Activated B cell treated with CpG ODN at 0.5 μM for 24 hours (primary cell): Measurements from ENCODE around the gene CSNK1D. TPM values are rescaled to one million over a fixed set of nuclear protein-coding genes. Genes with fewer than 3 reads are reported as not detected.

ENCODE experiments used
- ATAC-seq: fragments of 200-7000 bp; cut with Tn5 transposase; one replicate; pipeline ENCODE4 v1.10.0; 2021; ENCODE audit warnings: low read depth, mild to moderate bottlenecking, moderate library complexity
- CTCF ChIA-PET: fragments of 350-600 bp; sonication (Branson Sonifier 250); formaldehyde crosslinking; loops from one replicate; lab custom pipeline; 2021; ENCODE audit warnings: antibody characterized with exemption; lab: Charles Lee
- POLR2A ChIA-PET: fragments of 350-600 bp; sonication (Branson Sonifier 250); formaldehyde crosslinking; loops from one replicate; lab custom pipeline; 2021; ENCODE audit warnings: antibody characterized with exemption; lab: Charles Lee
- DNase-seq: peaks from one replicate; pipeline ENCODE4 v3.0.0; 2022
- H3K27ac Mint-ChIP-seq: one replicate; pipeline ENCODE4 v1.8.0; 2020; ENCODE audit warnings: mixed read lengths
- H3K27me3 Mint-ChIP-seq: one replicate; pipeline ENCODE4 v1.8.0; 2021; ENCODE audit warnings: mixed read lengths
- H3K36me3 Mint-ChIP-seq: one replicate; pipeline ENCODE4 v1.8.0; 2021; ENCODE audit warnings: low read depth, mixed read lengths
- H3K4me1 Mint-ChIP-seq: one replicate; pipeline ENCODE4 v1.8.0; 2021; ENCODE audit warnings: mixed read lengths
- H3K4me3 Mint-ChIP-seq: one replicate; pipeline ENCODE4 v1.8.0; 2020; ENCODE audit warnings: mild to moderate bottlenecking, mixed read lengths
- H3K9me3 Mint-ChIP-seq: one replicate; pipeline ENCODE4 v1.8.0; 2020; ENCODE audit warnings: mixed read lengths
- intact Hi-C: fragments of 100-400 bp; cut with micrococcal nuclease; formaldehyde crosslinking; loops from one replicate; pipeline ENCODE4 v1.15.1; 2024
- total RNA-seq: library from RNA; stranded (reverse); gene quantifications from 2 replicates; pipeline ENCODE4 v1.2.3, GENCODE V29; 2022
- TF ChIP-seq, protein P1 (sequence below): fragments of 200-600 bp; IDR thresholded peaks from one replicate; pipeline ENCODE4 v1.8.0; 2022; ENCODE audit warnings: antibody characterized with exemption, mild to moderate bottlenecking

Gene CSNK1D
- total RNA-seq, 1 donor from 2014 or later = 170 TPM

GRCh38 chr17:82281502-82282238 is 8.2 kb upstream of the CSNK1D start:
- Mint-ChIP-seq H3K9me3 (no peaks in the 10 kb centered on the region), H3K4me3 (no peak overlapping the region), H3K4me1 (peaks cover 2% of the 10 kb centered on the region), H3K27ac (no peak overlapping the region), H3K27me3 (peaks cover 2% of the 10 kb centered on the region), H3K36me3 (no peaks in the 10 kb centered on the region)
- intact Hi-C loops = no loop called here
- TF ChIP-seq, protein P1, sequence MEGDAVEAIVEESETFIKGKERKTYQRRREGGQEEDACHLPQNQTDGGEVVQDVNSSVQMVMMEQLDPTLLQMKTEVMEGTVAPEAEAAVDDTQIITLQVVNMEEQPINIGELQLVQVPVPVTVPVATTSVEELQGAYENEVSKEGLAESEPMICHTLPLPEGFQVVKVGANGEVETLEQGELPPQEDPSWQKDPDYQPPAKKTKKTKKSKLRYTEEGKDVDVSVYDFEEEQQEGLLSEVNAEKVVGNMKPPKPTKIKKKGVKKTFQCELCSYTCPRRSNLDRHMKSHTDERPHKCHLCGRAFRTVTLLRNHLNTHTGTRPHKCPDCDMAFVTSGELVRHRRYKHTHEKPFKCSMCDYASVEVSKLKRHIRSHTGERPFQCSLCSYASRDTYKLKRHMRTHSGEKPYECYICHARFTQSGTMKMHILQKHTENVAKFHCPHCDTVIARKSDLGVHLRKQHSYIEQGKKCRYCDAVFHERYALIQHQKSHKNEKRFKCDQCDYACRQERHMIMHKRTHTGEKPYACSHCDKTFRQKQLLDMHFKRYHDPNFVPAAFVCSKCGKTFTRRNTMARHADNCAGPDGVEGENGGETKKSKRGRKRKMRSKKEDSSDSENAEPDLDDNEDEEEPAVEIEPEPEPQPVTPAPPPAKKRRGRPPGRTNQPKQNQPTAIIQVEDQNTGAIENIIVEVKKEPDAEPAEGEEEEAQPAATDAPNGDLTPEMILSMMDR = no peak
- DNase-seq (no peak), ATAC-seq (no peak)
- CTCF ChIA-PET = no interaction called here
- POLR2A ChIA-PET = interaction anchor here (0.8 to 1.6 kb wide), 2 partner anchors 8 to 83 kb away, joined by 3 to 6 read pairs; partner anchors contain the start of gene CSNK1D

GRCh38 chr17:82281076-82281475 is 7.6 kb upstream of the CSNK1D start:
- intact Hi-C loops = no loop called here
- no peak overlapping the region for H3K27ac Mint-ChIP-seq
- DNase-seq (no peak), ATAC-seq (no peak)
- TF ChIP-seq, protein P1 = no peak
- peaks cover 2% of the 10 kb centered on the region for H3K4me1 Mint-ChIP-seq
- ChIA-PET POLR2A (interaction anchor here (0.8 to 1.6 kb wide), 2 partner anchors 8 to 82 kb away, joined by 3 to 6 read pairs; partner anchors contain the start of gene CSNK1D), CTCF (no interaction called here)
- H3K36me3 Mint-ChIP-seq = no peaks in the 10 kb centered on the region
- no peak overlapping the region for H3K4me3 Mint-ChIP-seq
- H3K27me3 Mint-ChIP-seq = peaks cover 2% of the 10 kb centered on the region
- no peaks in the 10 kb centered on the region for H3K9me3 Mint-ChIP-seq

- DNase-seq (no peak), ATAC-seq (no peak)
- ChIA-PET POLR2A (interaction anchor here (0.6 kb wide), 1 partner anchor 23 kb away, joined by 3 read pairs; no protein-coding TSS in a partner anchor), CTCF (no interaction called here)
- Mint-ChIP-seq H3K9me3 (no peaks in the 10 kb centered on the region), H3K4me3 (no peak overlapping the region), H3K27ac (no peak overlapping the region), H3K27me3 (peaks cover 2% of the 10 kb centered on the region), H3K36me3 (no peaks in the 10 kb centered on the region), H3K4me1 (peaks cover 2% of the 10 kb centered on the region)
- TF ChIP-seq, protein P1 = no peak
- intact Hi-C loops = no loop called here
Measured at GRCh38 chr17:82280537-82280936, 7.0 kb upstream of the CSNK1D start.

DNA sequence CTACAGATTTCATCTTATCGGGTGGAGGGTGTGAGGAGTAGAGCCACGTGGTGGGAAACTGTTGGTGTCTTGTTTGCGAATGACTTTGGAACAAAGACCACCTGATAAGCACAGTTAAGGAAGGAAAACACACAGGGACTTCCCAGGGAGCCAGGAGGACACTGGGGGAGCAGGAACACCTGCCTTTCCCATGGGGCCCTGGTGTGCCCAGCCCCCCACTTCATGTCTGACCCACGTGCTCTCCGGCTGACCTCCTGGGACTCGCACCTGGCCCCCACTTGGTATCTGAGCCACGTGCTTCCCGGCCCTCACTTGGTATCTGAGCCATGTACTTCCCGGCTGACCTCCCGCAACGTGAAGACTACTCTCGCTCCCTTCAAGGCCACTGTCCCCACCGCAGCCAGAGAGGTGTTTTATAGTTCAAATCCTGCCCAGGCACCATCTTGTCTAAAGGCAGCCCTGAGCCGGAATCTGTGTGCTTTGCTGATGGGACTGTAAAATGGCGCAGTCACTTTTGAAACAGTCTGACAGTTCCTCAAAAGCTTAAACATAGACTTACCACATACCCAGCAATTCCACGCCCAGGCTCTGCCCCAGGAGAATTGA is 5.4 kb upstream of the CSNK1D start:
- H3K27me3 Mint-ChIP-seq = peaks cover 2% of the 10 kb centered on the region
- DNase-seq = no peak
- no peaks in the 10 kb centered on the region for H3K36me3 Mint-ChIP-seq
- ChIA-PET POLR2A (no interaction called here), CTCF (no interaction called here)
- TF ChIP-seq, protein P1 = no peak
- H3K27ac Mint-ChIP-seq = no peak overlapping the region
- ATAC-seq = no peak
- H3K4me1 Mint-ChIP-seq = peaks cover 3% of the 10 kb centered on the region
- no peaks in the 10 kb centered on the region for H3K9me3 Mint-ChIP-seq
- no peak overlapping the region for H3K4me3 Mint-ChIP-seq
- intact Hi-C loops = no loop called here

DNA sequence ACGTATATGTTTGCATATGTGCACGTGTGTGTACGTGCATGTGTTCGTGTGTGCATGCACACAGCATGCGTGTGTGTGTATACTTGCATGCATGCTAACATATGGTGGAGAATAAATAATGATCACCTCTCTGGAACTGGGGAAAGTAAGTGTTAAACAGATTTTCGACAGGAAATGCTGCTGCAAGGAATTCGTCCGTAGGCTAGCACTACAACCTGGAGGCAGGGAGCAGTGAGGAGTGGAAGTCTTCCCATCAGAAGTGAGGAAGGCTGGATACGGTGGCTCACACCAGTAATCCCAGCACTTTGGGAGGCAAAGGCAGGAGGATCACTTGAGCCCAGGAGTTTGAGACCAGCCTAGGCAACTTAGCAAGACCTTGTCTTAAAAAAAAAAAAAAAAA is 4.8 kb upstream of the CSNK1D start:
- Mint-ChIP-seq H3K9me3 (no peaks in the 10 kb centered on the region), H3K4me3 (no peak overlapping the region), H3K27me3 (peaks cover 2% of the 10 kb centered on the region), H3K27ac (no peak overlapping the region), H3K4me1 (peaks cover 7% of the 10 kb centered on the region), H3K36me3 (peaks cover 2% of the 10 kb centered on the region)
- ATAC-seq (no peak), DNase-seq (no peak)
- ChIA-PET CTCF (no interaction called here), POLR2A (no interaction called here)
- intact Hi-C loops = no loop called here
- TF ChIP-seq, protein P1 = no peak
